HG02981 (cell line): Measurements from ENCODE around the gene RAD51D.
"Not testable (repeated sequence)": the region's sequence is repeated elsewhere in the genome, so short reads cannot be mapped to it uniquely, and the experiment has no call there.

ENCODE experiments used
- ATAC-seq: cut with Tn5 transposase; IDR thresholded peaks from one replicate; pipeline ENCODE4 v1.9.1; 2021; ENCODE audit warnings: mild to moderate bottlenecking, moderate library complexity; ENCODE audit not compliant: unreplicated experiment

Gene RAD51D

GRCh38 chr17:35142467-35142796 lies 22.8 kb upstream of the RAD51D start:
- ATAC-seq, result no peak

- peak; percentile 88 for ATAC-seq
Measured at GRCh38 chr17:35141681-35142466, 22.2 kb upstream of the RAD51D start, which contains the start of gene NLE1. NLE1 (minus strand) TSS chr17:35142303; CDS start chr17:35142275, 28 bp downstream.

- no peak for ATAC-seq
Measured at GRCh38 chr17:35138218-35138617, 18.6 kb upstream of the RAD51D start.

GRCh38 chr17:35135322-35135721 lies 15.7 kb upstream of the RAD51D start:
- ATAC-seq, result no peak

GRCh38 chr17:35132816-35133550 lies 13.3 kb upstream of the RAD51D start:
- no peak for ATAC-seq

GRCh38 chr17:35132099-35132498 lies 12.4 kb upstream of the RAD51D start:
- no peak for ATAC-seq

GRCh38 chr17:35130392-35130791 lies 10.7 kb upstream of the RAD51D start:
- ATAC-seq, result no peak

- no peak for ATAC-seq
Measured at GRCh38 chr17:35129973-35130351, 10.3 kb upstream of the RAD51D start.

- ATAC-seq, result no peak
Measured at GRCh38 chr17:35129154-35129972, 9.7 kb upstream of the RAD51D start.

GRCh38 chr17:35127751-35128514 lies 8.3 kb upstream of the RAD51D start:
- no peak for ATAC-seq

- ATAC-seq, result no peak
Measured at GRCh38 chr17:35121315-35121714, 1.7 kb upstream of the RAD51D start, which contains the start of gene FNDC8. FNDC8 (plus strand) TSS chr17:35121615; CDS start chr17:35121694, 79 bp downstream.

- ATAC-seq, result no peak
Measured at GRCh38 chr17:35117984-35118383, 1.7 kb downstream of the RAD51D start.

- no peak for ATAC-seq
Measured at GRCh38 chr17:35116845-35117244, 2.8 kb downstream of the RAD51D start.

- not testable (repeated sequence) for ATAC-seq
Measured at GRCh38 chr17:35110791-35111190, 8.9 kb downstream of the RAD51D start.

- ATAC-seq, result no peak
Measured at GRCh38 chr17:35104844-35105450, 14.7 kb downstream of the RAD51D start.

- no peak for ATAC-seq
Measured at GRCh38 chr17:35103271-35103670, 16.4 kb downstream of the RAD51D start.

GRCh38 chr17:35101725-35102124 lies 17.9 kb downstream of the RAD51D start:
- no peak for ATAC-seq

- no peak for ATAC-seq
Measured at GRCh38 chr17:35101036-35101435, 18.6 kb downstream of the RAD51D start.

- ATAC-seq, result no peak
Measured at GRCh38 chr17:35099908-35100307, 19.8 kb downstream of the RAD51D start.

GRCh38 chr17:35097776-35098175 lies 21.9 kb downstream of the RAD51D start:
- ATAC-seq, result no peak
